Prostate gland (tissue), 1 donor: ENCODE data around the gene GFRA1.

Source experiments
- POLR2A ChIP-seq: fragments of 450-650 bp; IDR thresholded peaks from one replicate; pipeline ENCODE4 v1.6.1; 2016; ENCODE audit warnings: antibody characterized with exemption, mild to moderate bottlenecking
- POLR2AphosphoS5 ChIP-seq: sonication (generic); formaldehyde crosslinking; IDR thresholded peaks from one replicate; pipeline ENCODE4 v1.6.1; 2017; ENCODE audit warnings: antibody characterized with exemption

- no peak for TF ChIP-seq POLR2A
- TF ChIP-seq POLR2AphosphoS5: no peak
These were observed 104.3 kb downstream of the GFRA1 start for GRCh38 chr10:116168745-116169144.
